OCI-LY7 (cell line): ENCODE data around the gene TIMM10B.

ENCODE experiments used
- CTCF ChIP-seq: fragments of 200-600 bp; sonication (generic); conservative IDR thresholded peaks from 2 replicates; pipeline ENCODE4 v1.5.1; 2014; ENCODE audit warnings: mild to moderate bottlenecking, antibody characterized with exemption, low read length, moderate library complexity, mixed read lengths
- EZH2phosphoT487 ChIP-seq: fragments of 200-600 bp; sonication (generic); IDR thresholded peaks from 2 replicates; pipeline ENCODE4 v1.6.1; 2018; ENCODE audit warnings: low read depth, borderline replicate concordance, mild to moderate bottlenecking, mixed run types, antibody characterized with exemption, low read length, moderate library complexity, mixed read lengths

DNA sequence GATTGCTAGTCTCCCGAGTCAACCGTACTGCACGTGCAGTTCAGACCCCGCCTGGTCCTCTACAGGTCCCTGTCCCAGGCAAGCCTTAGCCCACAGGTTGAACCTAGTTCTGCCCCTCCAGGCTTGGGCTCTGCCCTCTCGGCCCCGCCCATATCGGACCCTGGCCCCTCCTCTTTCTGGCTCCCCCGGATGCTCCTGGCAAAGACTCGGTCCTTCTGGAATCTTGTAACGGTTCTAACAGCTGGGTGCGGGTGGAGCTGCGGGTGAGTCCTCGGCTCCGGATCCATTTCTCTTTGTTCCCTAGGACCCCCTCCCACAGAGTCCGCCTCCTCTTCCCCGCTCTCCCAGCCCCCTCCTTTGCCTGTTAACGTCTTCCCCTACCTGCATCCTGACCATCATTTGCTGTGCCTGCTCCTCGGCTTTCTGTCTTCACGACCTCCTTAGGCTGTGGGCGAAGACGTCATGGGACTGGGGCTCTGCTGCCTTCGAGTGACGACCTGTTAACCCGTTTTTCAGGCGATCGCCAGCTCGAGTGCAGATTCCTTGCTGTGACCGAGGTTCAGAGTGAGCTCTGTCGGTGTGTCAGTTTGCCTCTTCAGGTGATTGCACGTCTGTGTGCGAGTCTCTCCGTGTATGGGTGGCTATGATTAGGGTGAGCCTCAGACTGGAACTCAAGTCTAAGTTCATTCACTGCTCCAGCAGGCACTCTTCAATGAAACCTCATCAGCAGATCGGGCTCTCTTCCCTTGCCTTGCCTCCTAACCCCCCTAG is 16.0 kb downstream of the TIMM10B start, which contains the start of gene DNHD1:
- TF ChIP-seq CTCF (no peak), EZH2phosphoT487 (no peak)
